GM12865 (cell line): ENCODE measurements around the gene CHST14.
"Not testable (repeated sequence)": the region's sequence is repeated elsewhere in the genome, so short reads cannot be mapped to it uniquely, and the experiment has no call there.

Source experiments
- DNase-seq: peaks from one replicate; pipeline ENCODE4 v3.0.0; 2010; ENCODE audit warnings: low read depth
- H3K4me3 ChIP-seq: 2 replicates; pipeline ENCODE4 v1.5.1; 2011; ENCODE audit warnings: mild to moderate bottlenecking, low read depth, low read length, control low read depth
- TF ChIP-seq, protein P1 (sequence below): IDR thresholded peaks from 2 replicates; pipeline ENCODE4 v1.5.1; 2011; ENCODE audit warnings: low read length, control low read depth, low read depth, inconsistent platforms; ENCODE audit not compliant: insufficient read depth; ENCODE audit errors: missing control alignments

Gene CHST14

DNA sequence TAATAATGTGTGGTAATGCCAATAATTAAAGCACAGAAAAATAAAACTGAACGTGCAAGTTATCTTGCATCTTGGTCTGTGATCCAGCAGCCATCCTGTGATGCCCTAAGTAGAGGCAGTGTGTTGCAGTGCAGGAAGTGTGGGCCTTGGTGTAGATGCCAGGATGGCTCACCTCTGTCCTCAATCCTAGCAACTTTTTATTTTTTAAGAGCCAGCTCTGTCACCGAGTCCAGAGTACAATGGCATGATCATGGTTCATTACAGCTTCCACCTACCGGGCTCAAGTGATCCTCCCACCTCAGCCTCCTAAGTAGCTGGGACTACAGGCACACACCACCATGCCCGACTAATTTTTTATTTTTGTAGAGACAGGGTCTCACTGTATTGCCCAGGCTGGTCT is 22.4 kb upstream of the CHST14 start:
- TF ChIP-seq, protein P1, sequence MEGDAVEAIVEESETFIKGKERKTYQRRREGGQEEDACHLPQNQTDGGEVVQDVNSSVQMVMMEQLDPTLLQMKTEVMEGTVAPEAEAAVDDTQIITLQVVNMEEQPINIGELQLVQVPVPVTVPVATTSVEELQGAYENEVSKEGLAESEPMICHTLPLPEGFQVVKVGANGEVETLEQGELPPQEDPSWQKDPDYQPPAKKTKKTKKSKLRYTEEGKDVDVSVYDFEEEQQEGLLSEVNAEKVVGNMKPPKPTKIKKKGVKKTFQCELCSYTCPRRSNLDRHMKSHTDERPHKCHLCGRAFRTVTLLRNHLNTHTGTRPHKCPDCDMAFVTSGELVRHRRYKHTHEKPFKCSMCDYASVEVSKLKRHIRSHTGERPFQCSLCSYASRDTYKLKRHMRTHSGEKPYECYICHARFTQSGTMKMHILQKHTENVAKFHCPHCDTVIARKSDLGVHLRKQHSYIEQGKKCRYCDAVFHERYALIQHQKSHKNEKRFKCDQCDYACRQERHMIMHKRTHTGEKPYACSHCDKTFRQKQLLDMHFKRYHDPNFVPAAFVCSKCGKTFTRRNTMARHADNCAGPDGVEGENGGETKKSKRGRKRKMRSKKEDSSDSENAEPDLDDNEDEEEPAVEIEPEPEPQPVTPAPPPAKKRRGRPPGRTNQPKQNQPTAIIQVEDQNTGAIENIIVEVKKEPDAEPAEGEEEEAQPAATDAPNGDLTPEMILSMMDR = no peak
- DNase-seq = no peak
- no peak overlapping the region for H3K4me3 ChIP-seq

DNA sequence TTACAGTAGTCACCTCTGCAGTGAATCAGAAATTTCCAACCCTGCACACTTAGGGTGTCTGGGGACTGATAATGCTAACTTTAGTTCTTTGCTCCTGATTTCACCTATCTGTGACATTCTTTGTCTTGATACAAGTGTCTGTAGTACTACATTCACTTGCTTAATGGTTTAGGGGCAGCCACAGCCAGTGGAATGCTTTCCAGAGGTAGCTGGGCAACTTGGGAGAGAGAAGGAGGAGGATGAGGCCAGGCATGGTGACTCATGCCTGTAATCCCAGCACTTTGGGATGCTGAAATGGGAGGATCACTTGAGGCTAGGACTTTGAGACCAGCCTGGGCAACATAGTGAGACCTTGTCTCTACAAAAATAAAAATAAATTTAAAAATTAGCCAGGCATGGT is 21.5 kb upstream of the CHST14 start:
- H3K4me3 ChIP-seq = no peak overlapping the region
- no peak for DNase-seq
- TF ChIP-seq, protein P1 = no peak

DNA sequence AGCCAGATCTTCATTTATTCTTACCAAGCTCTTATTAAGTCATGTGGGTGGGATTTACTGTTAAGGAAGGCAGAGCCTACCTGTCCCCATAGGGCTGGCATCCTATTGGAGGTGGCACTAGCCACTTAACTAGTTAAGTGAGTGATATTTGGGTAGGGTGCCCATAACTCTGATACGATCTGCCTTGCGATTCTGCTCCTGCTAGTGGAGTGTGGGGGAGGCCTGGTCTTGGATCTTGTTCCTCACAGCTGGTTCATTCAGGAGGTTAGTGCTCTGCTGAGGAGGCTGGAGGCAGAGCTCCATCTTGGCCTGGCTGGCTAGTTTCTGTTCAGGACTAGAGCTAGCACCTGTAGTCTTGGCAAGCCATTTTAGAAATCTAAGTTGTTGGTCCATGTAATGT is 20.7 kb upstream of the CHST14 start:
- TF ChIP-seq, protein P1 = no peak
- DNase-seq = no peak

DNA sequence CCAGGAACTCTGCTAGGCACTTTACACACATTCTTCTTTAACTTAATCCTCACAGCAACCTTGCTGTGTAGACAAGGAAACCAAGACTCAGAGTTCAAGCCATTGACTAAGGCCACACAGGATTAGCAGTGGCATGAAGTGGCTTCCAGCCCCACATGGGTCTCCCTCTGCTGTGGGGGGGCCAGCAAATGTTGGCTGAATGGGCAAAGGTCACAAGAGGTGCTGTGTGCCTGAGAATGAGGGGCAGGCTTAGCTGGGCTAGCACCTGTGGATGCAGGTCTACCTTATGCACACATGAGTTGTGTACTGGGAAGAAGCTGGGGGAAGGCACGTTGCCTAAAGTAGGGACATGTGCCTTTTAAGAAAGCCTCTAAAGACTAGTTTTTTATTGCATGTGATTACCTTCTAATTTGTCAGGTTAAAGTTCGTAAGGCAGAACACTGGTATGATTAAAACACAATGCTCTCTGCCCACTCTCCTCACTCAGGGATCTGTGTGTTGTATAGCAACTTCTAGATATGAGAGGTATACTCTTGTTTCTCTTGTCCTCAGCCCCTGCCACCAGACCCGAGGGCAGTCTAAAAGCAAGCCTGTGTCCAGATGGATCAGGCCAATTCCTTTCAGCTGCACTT is 19.1 kb upstream of the CHST14 start:
- DNase-seq = no peak
- no peak overlapping the region for H3K4me3 ChIP-seq
- TF ChIP-seq, protein P1 = no peak

More for the DNA sequence above, 20.7 kb upstream of the CHST14 start:
- H3K4me3 ChIP-seq = no peak overlapping the region

DNA sequence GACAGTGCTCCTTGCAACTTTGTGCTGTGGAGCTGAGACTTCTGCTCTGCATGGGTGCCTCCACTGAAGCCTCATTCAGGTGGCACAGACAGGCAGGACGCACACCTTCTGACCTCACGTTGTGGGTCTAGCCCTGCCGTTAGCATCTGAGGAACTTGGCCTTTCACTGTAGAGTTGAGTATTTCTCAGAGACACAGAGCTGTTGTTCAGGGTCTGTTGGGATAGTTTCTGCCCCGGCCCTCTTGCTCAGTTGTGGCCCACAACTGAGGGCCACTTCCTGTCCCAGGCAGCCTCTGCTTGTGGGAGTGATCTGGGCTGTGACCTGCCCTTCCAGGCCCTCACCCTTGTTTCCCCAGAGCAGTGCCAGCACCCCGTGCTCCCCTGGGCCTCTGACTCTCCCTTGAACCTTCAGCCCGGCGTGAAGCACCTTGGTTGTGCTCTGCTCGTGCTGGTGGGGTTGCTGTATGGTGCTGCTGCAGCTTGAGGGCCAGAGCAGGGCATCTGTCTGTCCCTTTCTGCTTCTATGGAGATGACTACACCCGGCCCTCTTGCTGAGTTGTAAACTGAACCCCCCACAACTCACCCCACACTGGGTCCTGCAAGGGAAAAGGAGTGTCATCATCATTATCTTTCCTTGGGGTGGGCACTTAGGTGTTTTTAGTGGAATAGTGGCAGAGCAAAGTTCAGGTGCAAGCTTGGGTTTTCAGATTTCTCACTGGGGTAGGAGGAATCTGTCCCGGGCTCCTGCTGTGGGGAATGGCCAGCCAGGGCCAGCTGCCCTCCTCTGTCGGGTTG is 18.3 kb upstream of the CHST14 start:
- TF ChIP-seq, protein P1 = no peak
- DNase-seq = peak; percentile 52
- H3K4me3 ChIP-seq = no peak overlapping the region

DNA sequence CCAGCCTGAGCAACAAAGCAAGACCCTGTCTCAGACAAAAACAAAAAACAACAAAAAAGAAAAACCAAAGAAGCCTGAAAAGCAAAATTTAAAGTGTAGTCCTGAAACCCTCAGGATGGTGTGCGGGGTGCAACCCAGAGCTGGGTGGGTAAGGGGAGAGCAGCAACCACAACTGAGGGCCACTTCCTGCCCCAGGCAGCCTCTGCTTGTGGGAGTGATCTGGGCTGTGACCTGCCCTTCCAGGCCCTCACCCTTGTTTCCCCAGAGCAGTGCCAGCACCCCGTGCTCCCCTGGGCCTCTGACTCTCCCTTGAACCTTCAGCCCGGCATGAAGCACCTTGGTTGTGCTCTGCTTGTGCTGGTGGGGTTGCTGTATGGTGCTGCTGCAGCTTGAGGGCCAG is 16.8 kb upstream of the CHST14 start:
- H3K4me3 ChIP-seq = not testable (repeated sequence)
- DNase-seq = peak; percentile 38

DNA sequence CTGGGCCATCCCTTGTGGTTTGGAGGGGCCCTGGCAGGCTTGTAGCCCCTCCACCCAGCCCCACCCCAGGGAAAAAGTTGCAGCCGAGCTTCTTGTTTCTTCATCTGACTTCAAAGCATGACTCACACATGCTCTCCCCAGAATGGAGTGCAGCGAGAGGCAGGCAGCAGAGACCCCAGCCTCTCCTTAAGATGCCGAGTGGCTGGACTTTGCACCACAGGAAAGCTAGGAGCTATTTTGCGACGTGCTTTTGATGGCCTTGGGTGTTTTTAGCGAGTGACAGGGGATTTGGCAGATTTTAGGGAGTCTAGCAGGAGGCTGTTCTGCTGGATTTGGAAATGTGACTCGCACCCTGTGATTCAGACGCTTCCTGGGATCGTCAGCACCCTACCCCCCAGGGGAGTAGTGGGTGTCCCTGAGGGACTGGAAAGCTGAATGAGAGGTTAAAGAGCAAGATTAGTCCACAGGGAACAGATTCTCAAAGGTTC is 15.8 kb upstream of the CHST14 start:
- TF ChIP-seq, protein P1 = no peak
- DNase-seq = no peak
- no peak overlapping the region for H3K4me3 ChIP-seq
